ENCODE measurements around the gene CFAP54. TPM values are rescaled to one million over a fixed set of nuclear protein-coding genes. Genes with fewer than 3 reads are reported as not detected.

The CFAP54 gene
- total RNA-seq, 2 experiments from 2014 or later: 0.26 to 0.52 TPM

GRCh38 chr12:96496944-96497343, 7.6 kb downstream of the CFAP54 start:
- Mint-ChIP-seq H3K36me3 (no peaks in the 10 kb centered on the region), H3K27ac (no peak overlapping the region), H3K4me1 (peaks cover 23% of the 10 kb centered on the region), H3K9me3 (no peaks in the 10 kb centered on the region), H3K4me3 (no peak overlapping the region), H3K27me3 (no peaks in the 10 kb centered on the region)
- DNase-seq: no peak

GRCh38 chr12:96497855-96498254, 8.5 kb downstream of the CFAP54 start:
- Mint-ChIP-seq H3K9me3 (no peaks in the 10 kb centered on the region), H3K27ac (no peak overlapping the region), H3K27me3 (no peaks in the 10 kb centered on the region), H3K4me3 (no peak overlapping the region), H3K4me1 (peaks cover 31% of the 10 kb centered on the region), H3K36me3 (no peaks in the 10 kb centered on the region)
- no peak for DNase-seq

GRCh38 chr12:96500693-96501092, 11.3 kb downstream of the CFAP54 start:
- Mint-ChIP-seq H3K27ac (peak overlapping the region; percentile 83), H3K4me3 (no peak overlapping the region), H3K27me3 (no peaks in the 10 kb centered on the region), H3K4me1 (peaks cover 37% of the 10 kb centered on the region), H3K36me3 (no peaks in the 10 kb centered on the region), H3K9me3 (no peaks in the 10 kb centered on the region)
- no peak for DNase-seq

GRCh38 chr12:96501133-96501761, 11.9 kb downstream of the CFAP54 start:
- DNase-seq: no peak
- H3K4me1 Mint-ChIP-seq: peaks cover 37% of the 10 kb centered on the region
- peak overlapping the region; percentile 83 for H3K27ac Mint-ChIP-seq
- H3K9me3 Mint-ChIP-seq: no peaks in the 10 kb centered on the region
- no peaks in the 10 kb centered on the region for H3K27me3 Mint-ChIP-seq
- no peaks in the 10 kb centered on the region for H3K36me3 Mint-ChIP-seq
- no peak overlapping the region for H3K4me3 Mint-ChIP-seq

GRCh38 chr12:96501908-96502307, 12.5 kb downstream of the CFAP54 start:
- Mint-ChIP-seq H3K27ac (peak overlapping the region; percentile 83), H3K9me3 (no peaks in the 10 kb centered on the region), H3K4me1 (peaks cover 35% of the 10 kb centered on the region), H3K27me3 (no peaks in the 10 kb centered on the region), H3K4me3 (no peak overlapping the region), H3K36me3 (no peaks in the 10 kb centered on the region)
- no peak for DNase-seq

- H3K4me3 Mint-ChIP-seq: peak overlapping the region; percentile 4
- peak overlapping the region; percentile 86 for H3K27ac Mint-ChIP-seq
- no peaks in the 10 kb centered on the region for H3K27me3 Mint-ChIP-seq
- H3K36me3 Mint-ChIP-seq: no peaks in the 10 kb centered on the region
- peaks cover 35% of the 10 kb centered on the region for H3K4me1 Mint-ChIP-seq
- no peaks in the 10 kb centered on the region for H3K9me3 Mint-ChIP-seq
- peak; percentile 21 for DNase-seq
Measured at GRCh38 chr12:96502477-96502876, 13.1 kb downstream of the CFAP54 start.

- Mint-ChIP-seq H3K4me1 (peaks cover 34% of the 10 kb centered on the region), H3K9me3 (no peaks in the 10 kb centered on the region), H3K36me3 (no peaks in the 10 kb centered on the region), H3K27ac (peak overlapping the region; percentile 86), H3K27me3 (no peaks in the 10 kb centered on the region), H3K4me3 (peak overlapping the region; percentile 4)
- DNase-seq: no peak
Measured at GRCh38 chr12:96502949-96503532, 13.7 kb downstream of the CFAP54 start.

GRCh38 chr12:96503976-96504375, 14.6 kb downstream of the CFAP54 start:
- H3K4me3 Mint-ChIP-seq: no peak overlapping the region
- no peaks in the 10 kb centered on the region for H3K36me3 Mint-ChIP-seq
- DNase-seq: no peak
- peaks cover 34% of the 10 kb centered on the region for H3K4me1 Mint-ChIP-seq
- H3K27me3 Mint-ChIP-seq: no peaks in the 10 kb centered on the region
- H3K9me3 Mint-ChIP-seq: no peaks in the 10 kb centered on the region
- H3K27ac Mint-ChIP-seq: no peak overlapping the region

GRCh38 chr12:96506776-96507175, 17.4 kb downstream of the CFAP54 start:
- no peaks in the 10 kb centered on the region for H3K27me3 Mint-ChIP-seq
- H3K27ac Mint-ChIP-seq: no peak overlapping the region
- H3K36me3 Mint-ChIP-seq: no peaks in the 10 kb centered on the region
- peaks cover 18% of the 10 kb centered on the region for H3K4me1 Mint-ChIP-seq
- DNase-seq: no peak
- no peaks in the 10 kb centered on the region for H3K9me3 Mint-ChIP-seq
- no peak overlapping the region for H3K4me3 Mint-ChIP-seq

- no peaks in the 10 kb centered on the region for H3K9me3 Mint-ChIP-seq
Measured at GRCh38 chr12:96510306-96510764, 21.0 kb downstream of the CFAP54 start.

GRCh38 chr12:96513166-96513565, 23.8 kb downstream of the CFAP54 start:
- DNase-seq: no peak
- Mint-ChIP-seq H3K27me3 (no peaks in the 10 kb centered on the region), H3K4me3 (no peak overlapping the region), H3K4me1 (peaks cover 17% of the 10 kb centered on the region), H3K27ac (no peak overlapping the region), H3K9me3 (no peaks in the 10 kb centered on the region), H3K36me3 (no peaks in the 10 kb centered on the region)

More at GRCh38 chr12:96510306-96510764, 21.0 kb downstream of the CFAP54 start:
- DNase-seq: no peak
- H3K27ac Mint-ChIP-seq: no peak overlapping the region
- H3K4me3 Mint-ChIP-seq: no peak overlapping the region
- peaks cover 2% of the 10 kb centered on the region for H3K4me1 Mint-ChIP-seq
- H3K27me3 Mint-ChIP-seq: no peaks in the 10 kb centered on the region
- H3K36me3 Mint-ChIP-seq: no peaks in the 10 kb centered on the region

GRCh38 chr12:96513681-96514080, 24.3 kb downstream of the CFAP54 start:
- H3K27me3 Mint-ChIP-seq: no peaks in the 10 kb centered on the region
- H3K27ac Mint-ChIP-seq: no peak overlapping the region
- no peaks in the 10 kb centered on the region for H3K9me3 Mint-ChIP-seq
- DNase-seq: no peak
- H3K4me1 Mint-ChIP-seq: peaks cover 17% of the 10 kb centered on the region
- no peak overlapping the region for H3K4me3 Mint-ChIP-seq
- H3K36me3 Mint-ChIP-seq: no peaks in the 10 kb centered on the region

GRCh38 chr12:96514328-96514727, 25.0 kb downstream of the CFAP54 start:
- no peaks in the 10 kb centered on the region for H3K9me3 Mint-ChIP-seq
- H3K4me1 Mint-ChIP-seq: peaks cover 17% of the 10 kb centered on the region
- no peak overlapping the region for H3K27ac Mint-ChIP-seq
- no peaks in the 10 kb centered on the region for H3K36me3 Mint-ChIP-seq
- H3K4me3 Mint-ChIP-seq: no peak overlapping the region
- no peak for DNase-seq
- no peaks in the 10 kb centered on the region for H3K27me3 Mint-ChIP-seq

GRCh38 chr12:96516472-96517430, 27.4 kb downstream of the CFAP54 start:
- peaks cover 17% of the 10 kb centered on the region for H3K4me1 Mint-ChIP-seq
- DNase-seq: peak; percentile 78
- H3K4me3 Mint-ChIP-seq: peak overlapping the region; percentile 35
- H3K27me3 Mint-ChIP-seq: no peaks in the 10 kb centered on the region
- H3K9me3 Mint-ChIP-seq: no peaks in the 10 kb centered on the region
- peak overlapping the region; percentile 84 for H3K27ac Mint-ChIP-seq
- H3K36me3 Mint-ChIP-seq: no peaks in the 10 kb centered on the region

- Mint-ChIP-seq H3K27me3 (no peaks in the 10 kb centered on the region), H3K9me3 (no peaks in the 10 kb centered on the region), H3K36me3 (no peaks in the 10 kb centered on the region), H3K27ac (no peak overlapping the region), H3K4me1 (peaks cover 17% of the 10 kb centered on the region), H3K4me3 (no peak overlapping the region)
- DNase-seq: no peak
Measured at GRCh38 chr12:96520767-96521166, 31.4 kb downstream of the CFAP54 start.
